8988T (cell line): ENCODE results near the gene USH2A.

ENCODE experiments used
- DNase-seq: peaks from one replicate; pipeline ENCODE4 v3.0.0; 2011

The USH2A gene

DNA sequence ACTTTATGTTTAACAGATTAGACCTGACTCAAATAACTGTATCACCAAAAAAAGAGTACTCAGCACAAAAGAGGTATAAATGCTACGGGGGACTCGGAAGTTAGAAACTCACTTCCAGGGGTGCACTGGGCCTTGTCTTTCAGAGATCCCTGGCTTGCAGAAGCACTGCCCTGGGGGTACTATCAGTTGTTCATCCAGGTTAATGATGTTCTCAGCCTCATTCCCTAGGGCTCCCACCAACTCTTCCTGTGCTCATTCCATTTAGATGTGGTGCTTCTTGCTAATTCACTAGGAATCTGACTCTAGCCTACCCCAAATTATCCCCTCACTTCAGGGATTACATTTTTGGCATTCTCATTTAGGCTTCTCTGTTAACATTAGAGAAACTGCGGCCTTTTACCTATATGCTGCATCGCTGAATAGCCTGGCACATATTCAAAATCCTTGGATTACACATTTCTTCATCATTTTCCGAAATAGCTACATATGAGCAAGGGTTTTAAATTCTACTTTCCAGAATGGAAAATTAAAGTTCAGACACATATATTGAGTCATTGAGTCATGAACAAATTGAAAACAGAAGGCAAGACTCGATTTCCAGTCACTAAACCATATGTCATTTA lies 517.6 kb downstream of the USH2A start:
- no peak for DNase-seq

DNA sequence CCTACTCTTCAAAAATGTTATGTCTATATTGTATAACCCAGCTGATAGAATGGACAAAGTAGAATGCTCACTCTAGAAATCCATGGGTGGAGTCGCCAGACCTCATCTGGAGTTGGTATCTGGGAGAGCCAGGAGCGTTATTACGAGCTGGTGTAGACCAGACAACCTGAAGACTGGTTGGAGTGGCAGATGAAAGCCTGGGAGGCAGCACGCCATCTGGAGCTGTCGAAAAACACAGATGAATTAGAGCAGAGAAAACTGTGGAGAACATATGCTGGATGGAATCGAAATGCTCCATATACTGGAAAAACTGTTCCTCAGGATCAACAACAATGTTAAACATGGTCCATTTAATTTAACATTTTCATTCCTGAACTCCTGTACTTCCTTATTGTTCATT lies 522.6 kb downstream of the USH2A start:
- DNase-seq, result no peak

DNA sequence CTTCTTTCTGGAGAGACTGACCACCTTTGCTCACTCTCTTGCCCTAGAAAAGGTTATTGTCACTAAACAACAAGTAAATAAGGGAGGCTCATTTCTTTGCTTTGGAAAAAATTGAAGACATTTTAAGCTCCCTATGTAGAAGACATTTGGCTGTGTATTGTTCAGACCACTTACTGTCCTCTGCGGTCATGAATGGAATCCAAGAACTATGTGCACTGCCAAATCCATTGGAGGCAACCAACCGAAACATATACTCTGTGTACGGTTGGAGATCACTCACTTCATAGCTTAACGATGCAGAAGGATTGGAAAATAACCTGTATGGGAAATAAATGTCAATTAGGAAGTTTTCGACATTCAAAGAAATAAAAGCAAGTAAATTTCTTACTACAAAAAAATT lies 523.3 kb downstream of the USH2A start:
- no peak for DNase-seq

DNA sequence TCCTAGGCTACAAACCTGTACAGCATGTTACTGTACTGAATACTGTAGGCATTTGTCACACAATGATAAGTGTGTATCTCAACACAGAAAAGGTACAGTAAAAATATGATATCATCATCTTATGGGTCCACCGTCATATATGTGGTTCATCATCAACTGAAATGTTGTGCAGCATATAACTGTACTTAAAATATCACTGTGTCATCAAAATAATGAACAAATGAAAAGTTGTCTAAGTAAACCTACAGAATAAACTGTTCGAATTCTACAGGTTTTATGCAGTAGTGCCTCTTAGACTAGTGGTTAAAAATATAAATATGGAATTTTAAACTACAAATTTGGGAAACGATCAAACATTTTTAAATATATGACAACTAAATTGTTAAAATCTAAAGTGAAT lies 527.4 kb downstream of the USH2A start:
- DNase-seq, result no peak

DNA sequence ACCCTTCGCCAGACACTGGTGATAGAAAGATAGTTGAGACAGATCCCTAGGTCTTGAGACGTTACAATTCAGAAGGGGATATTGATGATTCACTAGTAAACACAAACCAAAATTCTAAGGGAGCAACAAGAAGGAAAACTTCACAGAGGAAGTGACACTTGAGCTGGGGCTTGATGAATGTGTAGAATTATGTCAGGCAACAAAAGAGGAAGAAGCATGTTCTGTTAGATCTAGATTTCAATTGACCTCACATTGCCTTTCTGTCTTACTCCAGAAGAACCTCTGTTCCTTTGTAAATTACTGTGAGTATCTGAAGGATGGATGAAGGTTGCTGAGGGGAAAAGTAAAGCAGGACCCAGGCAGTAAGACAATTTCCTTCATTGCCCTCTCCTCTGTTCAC lies 528.0 kb downstream of the USH2A start:
- DNase-seq, result no peak

DNA sequence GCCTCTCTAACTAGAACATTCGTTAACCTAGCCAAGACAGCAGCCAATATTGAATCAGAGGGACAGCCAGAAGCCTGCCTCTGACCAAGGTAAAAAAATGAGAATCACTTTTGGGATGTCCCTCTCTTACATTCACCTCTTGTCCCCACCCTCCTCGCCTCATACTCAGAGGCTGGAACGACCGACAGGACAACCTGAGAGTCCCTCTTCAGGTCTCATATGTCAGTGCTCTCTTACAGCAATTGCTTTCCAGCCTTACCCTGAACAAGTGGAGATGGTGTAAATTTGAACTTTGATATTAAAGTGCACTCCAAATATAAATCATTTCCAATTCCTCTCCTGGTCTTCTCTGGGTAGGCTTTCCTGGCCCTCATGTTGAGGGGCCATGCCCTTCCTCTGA lies 528.6 kb downstream of the USH2A start:
- DNase-seq, result no peak

DNA sequence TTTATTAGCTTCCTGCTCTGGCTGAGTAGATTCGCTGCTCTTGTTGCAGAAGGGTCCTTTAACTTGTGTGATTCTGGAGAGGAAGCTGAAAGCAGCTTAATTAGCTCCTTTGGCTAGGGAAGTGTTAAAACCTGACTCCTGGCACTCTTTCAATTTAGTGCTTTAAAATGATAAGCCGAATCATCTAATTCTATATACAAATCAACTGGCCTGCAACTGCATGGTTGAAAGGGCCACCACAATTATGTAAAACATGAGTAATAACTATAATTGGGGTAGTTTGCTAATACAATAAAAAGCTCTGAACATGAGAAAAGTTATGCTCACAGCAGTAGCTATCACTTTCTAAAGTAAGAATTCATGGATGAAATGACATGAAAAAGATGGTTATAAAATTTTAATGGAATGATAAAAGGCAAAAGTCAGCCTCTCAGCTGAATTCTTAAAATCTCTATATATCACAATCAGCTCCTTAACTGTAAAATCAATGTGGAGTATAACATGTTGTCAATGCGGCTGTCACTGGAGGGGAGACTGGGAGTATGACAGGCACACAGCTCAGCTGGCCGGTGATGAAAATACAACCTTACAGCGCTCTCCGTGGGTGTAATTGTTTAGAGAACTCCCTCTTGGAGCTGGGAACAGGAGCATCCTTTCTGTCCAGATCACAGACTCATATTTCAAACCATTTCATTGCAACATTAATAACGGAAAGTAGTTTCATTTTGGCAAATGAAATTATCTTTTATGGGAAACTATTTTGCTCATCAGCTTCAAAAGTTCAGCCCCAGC lies 531.8 kb downstream of the USH2A start:
- no peak for DNase-seq

DNA sequence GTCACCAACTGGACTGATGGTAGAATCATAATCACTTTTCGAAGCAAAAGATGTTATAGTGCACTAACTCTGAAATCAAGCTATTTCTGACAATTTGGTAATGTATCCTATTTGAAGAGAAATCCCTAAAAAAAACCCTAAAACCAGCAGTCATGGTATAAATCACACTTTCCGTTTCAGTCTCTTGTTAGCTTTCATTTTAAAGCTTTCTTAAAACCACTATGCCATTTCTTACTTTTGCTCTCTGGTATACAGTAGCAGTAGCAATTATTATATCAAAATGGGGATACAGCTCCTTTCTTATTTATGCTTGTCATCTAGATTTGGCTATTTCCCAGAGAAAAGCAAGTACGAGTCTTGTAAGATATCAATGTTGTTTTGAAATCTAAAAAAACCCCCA lies 532.8 kb downstream of the USH2A start:
- no peak for DNase-seq

DNA sequence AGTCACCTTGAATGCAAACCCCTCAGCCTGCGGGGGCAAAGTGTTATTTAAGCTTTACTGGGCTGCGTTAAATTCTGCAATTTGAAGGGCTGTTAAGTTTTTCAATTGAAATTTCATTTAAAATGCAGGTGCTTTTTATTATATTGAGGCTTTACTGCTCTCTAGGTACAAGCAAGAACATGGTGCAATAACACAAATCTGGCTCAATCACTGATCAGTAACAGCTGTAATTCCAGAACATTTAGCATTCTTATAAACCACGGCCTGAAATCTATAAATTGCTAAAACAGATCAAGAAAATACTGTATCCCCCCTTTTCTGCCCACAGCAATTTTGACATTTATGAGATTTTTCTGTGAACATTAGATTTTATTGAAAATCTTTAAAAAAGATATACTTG lies 533.4 kb downstream of the USH2A start:
- no peak for DNase-seq

DNA sequence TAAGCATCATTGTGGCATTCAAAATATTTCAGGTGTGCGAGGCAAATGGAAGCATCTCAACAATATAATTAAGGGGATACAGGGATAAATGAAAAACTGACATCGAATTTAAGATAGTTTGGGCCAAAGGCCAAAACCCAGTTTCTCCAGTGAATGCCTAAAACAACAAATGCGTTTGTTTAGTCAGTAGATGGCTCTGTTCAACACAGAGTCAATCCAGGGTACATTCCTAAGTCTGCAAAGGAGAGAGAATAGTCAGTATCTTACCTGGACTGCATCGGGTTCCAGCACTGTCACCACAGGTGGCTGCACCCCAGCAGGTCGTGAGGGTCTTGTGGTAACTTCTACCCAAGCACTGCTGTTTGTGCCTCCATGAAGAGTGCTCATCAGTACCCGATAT lies 535.1 kb downstream of the USH2A start:
- DNase-seq, result no peak

DNA sequence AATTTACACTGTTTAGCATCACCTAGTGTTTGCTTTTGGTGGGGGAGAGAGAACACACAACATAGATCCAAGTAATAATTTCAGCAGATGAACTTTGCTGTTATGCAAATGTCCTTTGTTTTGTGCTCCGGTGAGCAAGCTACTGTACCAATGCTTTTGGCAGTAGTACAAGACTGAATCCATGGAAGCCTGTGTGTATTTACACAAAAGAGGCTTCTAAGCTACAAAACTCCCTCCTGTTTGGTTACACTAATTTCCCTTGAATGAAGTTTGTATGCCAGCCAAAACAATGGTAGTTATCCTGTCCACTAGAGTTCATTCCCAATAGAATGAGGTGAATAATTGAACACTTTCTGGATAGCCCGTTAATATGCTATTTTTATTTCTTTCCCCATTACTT lies 535.6 kb downstream of the USH2A start:
- DNase-seq, result no peak

DNA sequence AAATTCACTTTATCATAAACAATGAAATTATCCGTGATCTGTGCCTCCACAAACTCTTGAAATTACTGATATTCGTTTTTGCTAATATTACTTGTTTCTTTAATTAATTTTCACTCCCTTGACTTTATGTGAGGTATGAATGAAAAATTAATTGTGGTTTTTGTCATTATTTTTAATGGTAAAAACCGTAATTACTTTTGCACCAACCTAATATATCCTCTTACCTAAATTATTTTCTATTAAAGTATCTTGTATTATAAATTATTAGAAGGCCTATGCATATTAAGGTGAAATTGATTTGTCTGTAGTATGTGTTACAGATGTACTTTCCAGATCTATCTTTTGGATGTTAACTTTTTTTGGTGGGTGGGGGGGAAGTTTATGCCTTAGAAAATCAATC lies 540.2 kb downstream of the USH2A start:
- DNase-seq, result no peak

DNA sequence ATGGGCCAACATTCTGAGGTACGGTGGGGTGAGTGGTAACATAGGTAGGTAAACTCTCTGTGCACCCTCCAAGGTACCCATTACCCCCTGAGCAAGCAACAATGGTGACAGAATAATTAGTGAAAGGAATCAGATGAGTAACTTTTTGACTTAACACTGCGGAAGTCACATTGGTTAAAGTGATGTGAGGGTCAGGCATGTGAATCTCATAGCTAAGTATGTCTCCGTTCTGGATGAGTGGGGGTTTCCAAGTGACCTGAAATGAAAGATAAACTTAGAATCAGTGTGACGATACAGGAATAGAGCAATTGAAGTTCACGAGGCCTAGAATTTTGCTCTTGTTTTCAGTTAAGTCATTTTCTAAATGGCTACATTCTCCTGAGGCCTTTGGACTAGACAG lies 544.4 kb downstream of the USH2A start:
- DNase-seq, result no peak

DNA sequence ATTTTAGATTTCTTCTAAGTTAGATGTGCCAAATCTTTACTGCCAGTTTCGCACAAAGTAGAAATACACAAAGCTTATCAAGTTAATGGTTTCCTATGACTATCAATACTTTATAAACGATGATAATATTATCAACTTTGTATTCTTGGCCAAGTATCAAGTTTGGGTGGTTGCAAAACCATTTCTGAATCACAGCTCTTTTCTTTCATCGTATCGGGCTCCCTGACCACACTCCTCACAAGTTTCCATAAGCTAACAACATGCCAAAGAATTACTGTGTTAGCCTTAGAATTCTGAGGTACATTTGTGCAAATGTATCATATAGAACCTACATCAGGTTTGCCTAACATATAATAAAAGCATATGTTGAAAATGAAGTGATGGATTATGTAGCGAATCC lies 545.1 kb downstream of the USH2A start:
- DNase-seq, result no peak

DNA sequence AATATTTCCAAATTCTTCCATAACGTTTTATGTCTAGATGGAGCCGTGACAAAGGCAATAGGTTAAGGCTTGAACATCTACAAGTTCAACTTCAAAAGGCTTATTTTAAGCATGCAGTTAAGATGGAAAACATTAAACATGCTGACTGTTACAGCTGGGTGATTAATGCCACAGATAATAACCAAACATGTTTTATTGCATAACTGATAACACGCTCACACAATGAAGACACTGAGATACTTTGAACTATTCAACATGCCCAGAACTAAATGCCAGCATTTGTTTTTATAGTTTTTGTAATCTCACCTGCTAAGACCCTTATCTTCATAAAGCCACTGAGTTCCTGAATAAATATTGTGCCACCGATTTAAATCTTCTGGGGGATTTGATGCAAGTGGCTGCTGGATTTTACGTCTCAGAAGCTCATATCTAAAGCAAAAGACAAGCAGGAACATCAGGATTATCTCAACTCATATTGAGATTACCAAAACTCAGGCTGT lies 545.7 kb downstream of the USH2A start:
- DNase-seq, result no peak

DNA sequence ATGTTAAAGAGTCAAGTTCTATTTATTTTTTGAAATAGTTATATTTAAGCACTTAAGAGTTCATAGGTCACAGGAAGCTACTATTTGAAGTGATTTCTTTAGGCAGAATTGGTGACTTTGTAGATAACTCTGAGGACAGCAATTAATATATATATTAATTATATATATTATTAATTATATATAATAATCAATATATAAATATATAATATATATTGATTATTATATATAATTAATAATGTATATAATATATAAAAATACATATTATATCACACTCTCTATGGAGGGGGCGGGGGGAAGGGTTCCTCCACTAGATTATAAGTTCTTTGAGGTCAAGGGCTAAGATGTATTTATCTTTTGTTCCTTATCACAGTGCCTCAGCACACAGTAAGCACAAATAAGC lies 547.5 kb downstream of the USH2A start:
- DNase-seq, result no peak

DNA sequence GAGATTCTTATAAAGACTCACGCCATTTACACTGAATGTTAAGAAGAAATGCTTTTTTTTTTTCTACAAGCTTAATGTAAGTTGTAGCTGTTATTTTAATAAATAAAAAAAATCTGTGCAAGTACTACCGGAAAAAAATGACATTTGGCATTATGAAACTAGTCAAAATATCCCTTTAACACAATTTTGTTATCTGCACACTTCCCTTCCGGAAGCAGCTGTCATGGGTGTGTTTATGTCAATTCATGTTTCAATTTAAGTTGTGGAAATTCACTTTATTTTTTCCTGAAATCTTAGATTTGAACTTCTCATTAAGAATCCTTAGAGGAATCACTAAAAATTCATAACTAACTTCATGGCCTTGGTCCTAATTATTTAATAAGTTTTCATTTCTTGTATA lies 548.0 kb downstream of the USH2A start:
- no peak for DNase-seq

DNA sequence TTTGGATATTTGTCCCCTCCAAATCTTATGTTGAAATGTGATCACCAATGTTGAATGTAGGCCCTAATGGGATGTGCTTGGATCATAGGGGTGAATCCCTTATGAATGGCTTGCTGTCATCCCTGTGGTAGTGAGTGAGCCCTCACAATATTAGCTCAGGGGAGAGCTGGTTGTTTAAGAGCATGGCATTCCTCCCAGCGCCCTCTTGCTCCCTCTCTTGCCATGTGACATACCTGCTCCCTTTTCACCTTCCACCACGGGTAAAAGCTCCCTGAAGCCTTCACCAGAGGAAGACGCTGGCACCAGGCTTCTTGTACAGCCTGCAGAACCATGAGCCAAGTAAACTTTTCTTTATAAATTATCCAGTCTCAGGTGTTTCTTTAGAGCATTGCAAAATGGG lies 550.6 kb downstream of the USH2A start:
- no peak for DNase-seq

DNA sequence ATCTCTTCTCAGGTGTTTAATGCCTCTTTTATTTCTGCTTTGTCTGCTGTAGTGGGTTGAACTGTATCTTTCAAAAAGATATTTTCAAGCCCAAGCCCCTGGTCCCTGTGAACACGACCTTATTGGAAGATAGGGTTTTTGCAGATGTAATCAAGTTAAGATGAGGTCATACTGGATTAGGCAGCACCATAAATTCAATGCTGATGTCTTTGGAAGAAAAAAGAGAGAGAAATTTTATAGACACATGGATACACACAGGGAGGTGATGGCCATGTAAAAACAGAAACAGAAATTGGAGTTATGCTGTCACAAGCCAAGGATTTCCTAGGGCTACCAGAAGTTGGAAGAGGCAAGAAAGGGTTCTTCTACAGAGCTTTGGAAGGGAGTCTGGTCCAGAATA lies 554.7 kb downstream of the USH2A start:
- DNase-seq, result no peak

DNA sequence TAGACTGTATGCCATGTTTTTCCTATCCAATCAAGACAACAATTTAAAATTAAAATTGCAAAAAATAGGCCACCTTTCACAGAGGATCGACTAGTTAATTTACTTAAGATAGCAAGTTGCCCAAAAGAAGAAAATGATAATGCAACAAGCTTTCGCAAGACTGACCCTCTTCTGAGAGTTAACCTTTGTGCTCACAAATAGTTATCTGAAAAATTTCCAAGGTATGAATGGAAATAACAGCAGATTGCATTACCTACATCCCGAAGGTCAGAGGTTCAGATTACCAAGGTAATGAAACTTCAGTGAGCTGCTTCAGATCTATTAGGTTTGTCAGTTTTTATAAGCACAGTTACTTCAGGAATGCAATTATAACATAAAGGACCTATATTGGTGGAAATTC lies 558.2 kb downstream of the USH2A start:
- no peak for DNase-seq

DNA sequence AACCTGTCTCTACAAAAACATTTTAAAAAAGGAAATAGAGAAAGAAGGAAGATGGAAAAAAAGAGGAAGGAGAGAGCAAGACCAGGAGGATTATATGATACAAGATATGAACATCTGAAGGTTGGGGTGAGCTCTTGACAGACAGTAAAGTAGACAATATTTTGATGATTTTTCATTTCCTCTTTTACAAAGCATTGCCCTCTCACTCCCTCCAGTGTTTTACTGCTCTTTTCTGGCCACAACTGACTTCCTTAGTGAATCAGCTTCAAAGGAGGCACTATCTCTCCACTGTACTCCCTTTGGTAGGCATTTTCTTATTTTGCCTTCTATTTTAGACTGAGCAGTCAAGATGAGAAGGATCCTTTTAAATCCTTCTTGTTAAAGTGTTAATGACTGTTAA lies 559.5 kb downstream of the USH2A start:
- DNase-seq, result no peak

DNA sequence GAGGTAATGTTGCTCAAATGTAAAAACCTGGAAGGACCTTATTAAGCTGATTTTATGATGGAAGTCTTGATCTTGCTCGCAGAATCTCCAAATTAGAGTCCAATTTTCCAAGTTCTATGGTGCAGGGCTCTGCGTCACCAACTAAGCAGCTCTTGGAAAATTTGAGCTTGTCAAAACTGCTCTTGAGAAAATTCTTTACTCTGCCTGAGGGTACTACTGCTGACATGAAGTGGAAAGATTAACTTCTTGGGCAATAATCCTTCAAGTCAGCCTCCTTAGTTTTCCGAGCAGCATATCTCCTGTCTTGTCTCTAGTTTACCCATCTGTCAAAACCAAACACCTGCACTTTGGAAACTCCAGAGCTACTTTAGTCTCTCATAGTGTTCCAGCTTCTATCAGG lies 562.4 kb downstream of the USH2A start:
- no peak for DNase-seq

DNA sequence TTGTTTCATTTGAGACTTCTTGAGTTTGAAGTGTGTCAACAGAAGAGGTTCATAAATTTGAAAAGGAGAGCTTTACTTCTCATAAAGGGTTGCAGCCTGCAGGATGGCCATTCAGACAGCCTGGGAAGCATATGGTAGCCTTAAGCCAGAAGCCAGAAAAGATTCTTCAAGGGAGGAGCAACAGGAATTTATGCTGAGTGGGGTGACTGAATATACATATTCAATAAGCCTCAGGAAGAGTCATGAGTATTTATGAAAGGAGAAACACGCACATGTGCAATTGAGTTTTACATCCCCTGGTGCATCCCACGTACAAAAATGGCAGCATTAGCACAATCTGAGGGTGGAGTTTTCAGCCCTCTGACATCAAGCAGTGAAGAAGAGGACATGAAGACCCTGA lies 565.9 kb downstream of the USH2A start:
- DNase-seq, result no peak

DNA sequence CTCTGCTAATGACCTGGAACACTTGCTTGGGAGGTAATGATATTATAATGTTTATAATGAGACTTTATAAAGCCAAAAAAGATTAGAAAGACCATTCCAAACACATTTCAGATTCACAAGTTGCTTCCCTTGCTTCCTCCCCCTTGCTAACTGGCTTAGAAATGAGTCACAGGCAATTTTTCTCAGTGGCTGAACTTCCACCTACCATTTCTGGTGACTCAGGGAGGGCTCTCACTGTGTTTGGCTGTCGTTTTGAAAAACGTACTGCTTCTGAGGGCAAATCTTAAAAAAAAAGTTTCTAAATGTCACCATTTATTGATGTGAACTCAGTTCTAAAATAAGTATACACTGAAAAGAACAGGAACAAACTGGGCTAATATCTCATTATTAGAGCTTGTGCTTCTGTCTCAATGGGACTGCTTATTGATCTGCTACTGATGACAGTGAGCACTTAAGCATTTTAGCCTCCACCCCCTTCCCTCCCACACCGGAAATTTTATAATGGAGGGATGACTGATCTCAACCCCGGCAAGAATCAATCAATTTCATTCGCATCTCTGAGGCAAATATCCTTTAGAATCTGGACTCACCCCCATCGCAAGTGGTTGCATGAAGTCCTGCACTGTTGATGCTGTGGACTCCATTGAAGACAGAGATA lies 577.9 kb downstream of the USH2A start:
- no peak for DNase-seq
